K562 (cell line): Measurements from ENCODE around the gene TMOD2. TPM values are rescaled to one million over a fixed set of nuclear protein-coding genes. Genes with fewer than 3 reads are reported as not detected.

Experiments used
- ATAC-seq: fragments of 200-7000 bp; cut with Tn5 transposase; 3 replicates; pipeline ENCODE4 v1.9.1; 2020; ENCODE audit warnings: moderate library complexity
- BruUV-seq: library from RNA; stranded (reverse); fragments of 400-500 nt; replicated peaks from 2 replicates; lab custom pipeline; 2021; lab: Mats Ljungman, UMichigan
- CTCF ChIA-PET: fragments of 300-600 bp; formaldehyde crosslinking; extraction: SDS; loops from one replicate; lab custom pipeline; 2021; ENCODE audit warnings: low intra/inter-chr PET ratio; lab: Yijun Ruan, JAX
- POLR2A ChIA-PET: fragments of 300-600, 350-650 bp; sonication (Branson Sonifier 250); formaldehyde crosslinking; extraction: SDS; loops from one replicate; lab custom pipeline; 2021; ENCODE audit warnings: antibody characterized with exemption, inconsistent platforms; lab: Yijun Ruan, JAX
- DNase-seq, 4 experiments: peaks; one replicate each; pipeline versions ENCODE4 v3.0.0 to v3.0.0-alpha.2; 2011 to 2018; ENCODE audit warnings: low spot score in 3 of 4, mixed read lengths in 3 of 4; ENCODE audit errors: extremely low read depth in 1 of 4
- FAIRE-seq: peaks from 2 replicates; lab custom pipeline; 2011; peaks lifted over from hg19 to GRCh38; lab: Jason Lieb, UNC
- H2AFZ ChIP-seq: 2 replicates; pipeline ENCODE4 v1.6.0; 2011; ENCODE audit warnings: low read depth, low read length, control low read depth, inconsistent platforms
- H3K27ac ChIP-seq: fragments of 200-600 bp; 3 replicates; pipeline ENCODE4 v1.8.0; 2011; ENCODE audit warnings: low read depth, mild to moderate bottlenecking, control low read depth, inconsistent platforms, low read length, moderate library complexity, mixed read lengths; ENCODE audit errors: extremely low read depth
- H3K27me3 ChIP-seq, 2 experiments: fragments of 300-600 bp in 1 of 2; 2 replicates in 1 of 2; 3 replicates in 1 of 2; pipeline versions ENCODE4 v1.6.0 to v1.8.0; 2011; ENCODE audit warnings: inconsistent platforms in 2 of 2, low read length in 2 of 2, mild to moderate bottlenecking in 1 of 2, mixed read lengths in 1 of 2, moderate library complexity in 1 of 2; ENCODE audit not compliant: control insufficient read depth in 2 of 2, insufficient read depth in 2 of 2
- H3K36me3 ChIP-seq: fragments of 300-600 bp; 3 replicates; pipeline ENCODE4 v1.8.0; 2011; ENCODE audit warnings: mild to moderate bottlenecking, low read length, inconsistent platforms; ENCODE audit not compliant: control insufficient read depth, insufficient read depth
- H3K4me1 ChIP-seq, 2 experiments: fragments of 200-600 bp in 1 of 2; replicated peaks in 1 of 2; 2 replicates in 1 of 2; 3 replicates in 1 of 2; pipeline versions ENCODE4 v1.5.1 to v1.8.0; 2011; ENCODE audit warnings: inconsistent platforms in 2 of 2, low read length in 2 of 2, mild to moderate bottlenecking in 1 of 2, mixed read lengths in 1 of 2, moderate library complexity in 1 of 2; ENCODE audit not compliant: control insufficient read depth in 2 of 2, insufficient read depth in 2 of 2
- H3K4me2 ChIP-seq: 2 replicates; pipeline ENCODE4 v1.6.1; 2011; ENCODE audit warnings: low read length, control low read depth, inconsistent platforms, mixed read lengths; ENCODE audit not compliant: insufficient read depth
- H3K4me3 ChIP-seq: fragments of 200-600 bp; sonication (generic), shearing (Covaris generic); 2 replicates; pipeline ENCODE4 v1.5.1; 2016; ENCODE audit warnings: control low read depth, inconsistent platforms
- H3K79me2 ChIP-seq: fragments of 200-600 bp; 3 replicates; pipeline ENCODE4 v1.8.0; 2011; ENCODE audit warnings: low read length, inconsistent platforms; ENCODE audit not compliant: control insufficient read depth, insufficient read depth
- H3K9ac ChIP-seq, 2 experiments: 2 replicates each; pipeline versions ENCODE4 v1.6.0 to v1.6.1; 2011; ENCODE audit warnings: low read depth in 2 of 2, low read length in 2 of 2, control low read depth in 1 of 2, inconsistent platforms in 1 of 2, mild to moderate bottlenecking in 1 of 2, mixed read lengths in 1 of 2; ENCODE audit not compliant: insufficient read depth in 1 of 2
- H3K9me1 ChIP-seq: one replicate; pipeline ENCODE4 v1.6.0; 2011; ENCODE audit warnings: inconsistent platforms, mild to moderate bottlenecking, low read length, moderate library complexity; ENCODE audit not compliant: control insufficient read depth, insufficient read depth
- H3K9me3 ChIP-seq: replicated peaks from 2 replicates; pipeline ENCODE4 v1.5.1; 2011; ENCODE audit warnings: low read depth, low read length, inconsistent platforms; ENCODE audit not compliant: control insufficient read depth, insufficient read depth
- H4K20me1 ChIP-seq: replicated peaks from 2 replicates; pipeline ENCODE4 v1.6.1; 2011; ENCODE audit warnings: low read length, inconsistent platforms, mixed read lengths; ENCODE audit not compliant: control insufficient read depth, insufficient read depth
- C11orf30 ChIP-seq: fragments of 450-650 bp; IDR thresholded peaks from 2 replicates; pipeline ENCODE4 v1.6.1; 2016; ENCODE audit warnings: low read depth, mild to moderate bottlenecking
- HIVEP1 ChIP-seq: fragments of 250-450 bp; sonication (Bioruptor Pico); IDR thresholded peaks from 2 replicates; pipeline ENCODE4 v1.4.0; 2020; ENCODE audit warnings: mild to moderate bottlenecking
- MTA1 ChIP-seq: fragments of 450-650 bp; IDR thresholded peaks from 2 replicates; pipeline ENCODE4 v1.6.1; 2017; ENCODE audit warnings: borderline replicate concordance
- POLR3A ChIP-seq: IDR thresholded peaks from 2 replicates; pipeline ENCODE4 v1.6.1; 2011; ENCODE audit warnings: borderline replicate concordance, mild to moderate bottlenecking, moderate library complexity; ENCODE audit not compliant: insufficient read length, insufficient read depth; ENCODE audit errors: extremely low read depth
- RFX1 ChIP-seq: fragments of 450-650 bp; IDR thresholded peaks from 2 replicates; pipeline ENCODE4 v1.6.1; 2016; ENCODE audit warnings: mild to moderate bottlenecking, moderate library complexity
- ZNF184 ChIP-seq: sonication (generic); formaldehyde crosslinking; IDR thresholded peaks from 2 replicates; pipeline ENCODE4 v1.5.0; 2020; ENCODE audit warnings: missing genetic modification reagents
- ZNF316 ChIP-seq: fragments of 450-650 bp; IDR thresholded peaks from 2 replicates; pipeline ENCODE4 v1.6.1; 2016
- WGBS: fragments of 100-300 bp; shearing (Covaris generic); methylation state at CpG from one replicate; pipeline ENCODE4 v1.1.6; 2016; ENCODE audit warnings: low coverage, mixed read lengths; ENCODE audit not compliant: insufficient coverage; ENCODE audit errors: missing lambda C conversion rate; 5-methylcytosine and 5-hydroxymethylcytosine counted together
- in situ Hi-C: fragments of 300-500 bp; cut with MboI; formaldehyde crosslinking; loops from 4 replicates; pipeline ENCODE4 v1.15.0; 2018; ENCODE audit warnings: inconsistent platforms, mixed read lengths
- intact Hi-C: fragments of 100-400 bp; cut with micrococcal nuclease; formaldehyde crosslinking; loops from 2 replicates; pipeline ENCODE4 v1.14.2; 2022
- polyA plus RNA-seq, 8 experiments: library from polyadenylated mRNA; depleted of rRNA in 4 of 8; stranded (reverse) in 5 of 8; unstranded in 3 of 8; fragments of >200 nt; fragmentation: Nextera tagmentation in 2 of 8; fragmentation: Illumina TruSeq in 1 of 8; extraction: Ambion mirVana in 2 of 8; extraction: Trizol in 1 of 8; gene quantifications; 2 replicates each; pipeline versions ENCODE4 v1.2.1 to v1.2.3, GENCODE V29; 2011 to 2014; ENCODE audit warnings: inconsistent platforms in 1 of 8, missing spikeins in 1 of 8
- total RNA-seq, 7 experiments: library from RNA; depleted of rRNA in 6 of 7; stranded (reverse); fragments of >200 nt in 6 of 7; fragmentation: Illumina TruSeq in 2 of 7; extraction: Trizol in 2 of 7; gene quantifications; 2 replicates each; pipeline versions ENCODE4 v1.2.1 to v1.2.3, GENCODE V29; 2011 to 2021; ENCODE audit warnings: low replicate concordance in 1 of 7

Gene TMOD2
- total and polyA plus RNA-seq, 9 of the 15 experiments (the other 6 are each of a cell fraction or from before 2014, with no cell fraction given) = 0.49 to 3.8 (median 3.0) TPM

DNA sequence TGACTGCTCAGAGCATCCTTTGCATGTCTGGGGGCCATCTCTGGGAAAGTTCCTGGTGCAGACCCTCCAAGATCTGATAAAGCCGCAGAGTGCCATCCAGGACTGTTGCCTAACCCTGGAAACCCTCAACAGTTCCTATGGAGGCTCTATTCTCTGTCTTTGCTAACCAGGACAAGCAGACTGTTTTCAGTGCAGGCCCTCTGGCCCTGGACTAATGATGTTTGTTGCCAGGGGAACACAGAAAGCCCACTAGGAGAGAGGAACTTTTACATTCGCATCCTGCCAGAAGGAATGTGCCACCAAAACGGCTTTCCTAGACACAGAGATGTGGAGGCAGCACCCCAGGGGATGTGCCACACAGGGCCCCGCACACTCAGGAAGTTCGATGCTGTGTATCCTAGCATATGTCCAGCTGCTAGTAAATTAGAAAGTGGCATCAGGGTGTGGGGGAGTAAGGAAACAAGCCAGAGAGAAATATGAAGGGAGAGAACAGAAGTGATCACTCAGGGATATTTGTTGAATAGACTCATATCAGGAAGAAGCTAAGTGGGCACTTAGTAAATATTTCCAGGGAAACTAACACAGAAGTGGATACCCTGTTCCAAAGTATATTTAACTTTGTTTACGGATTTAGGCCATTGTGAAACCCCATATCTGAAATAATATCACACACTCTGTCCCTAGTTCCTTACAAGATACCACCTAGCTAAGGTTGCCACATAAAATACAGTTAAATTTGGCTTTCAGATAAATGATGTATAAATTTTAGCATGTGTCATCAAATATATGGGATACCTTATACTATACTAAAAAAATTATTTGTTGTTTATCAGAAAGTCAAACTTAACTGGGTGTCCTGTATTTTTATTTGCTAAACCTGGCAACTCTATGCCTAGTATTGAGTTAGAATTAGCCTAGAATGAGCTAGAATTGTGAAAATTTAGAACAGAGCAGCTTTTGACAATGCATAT is 48.2 kb downstream of the TMOD2 start:
- Histone ChIP-seq H3K36me3 (no peaks in the 10 kb centered on the region), H3K79me2 (no peaks in the 10 kb centered on the region), H3K4me3 (no peak overlapping the region), H3K27me3 (no peaks in the 10 kb centered on the region), H3K4me1 (peaks cover 0 to 7% of the 10 kb centered on the region in 2 experiments; a peak in 3 of 5 replicates), H3K27ac (no peak overlapping the region), H4K20me1 (no peaks in the 10 kb centered on the region), H2AFZ (no peak overlapping the region), H3K4me2 (no peak overlapping the region), H3K9me3 (no peaks in the 10 kb centered on the region), H3K9me1 (no peaks in the 10 kb centered on the region), H3K9ac (no peak overlapping the region)
- DNase-seq (no peak), ATAC-seq (no peak), FAIRE-seq (no peak)
- in situ Hi-C loops (no loop called here), intact Hi-C loops (no loop called here)
- ChIA-PET CTCF (interaction anchor here (0.7 kb wide), 1 partner anchor 13 kb away, joined by 3 read pairs; no protein-coding TSS in a partner anchor), POLR2A (interaction anchor here (0.7 to 1.0 kb wide), 2 partner anchors 14 to 56 kb away, joined by 4 read pairs; no protein-coding TSS in a partner anchor)
- 39% methylated on average over 6 of the region's 6 CpGs for WGBS
- TF ChIP-seq ZNF316 = peak; percentile 59
- no peak for TF ChIP-seq MTA1
- TF ChIP-seq HIVEP1 (CRISPR knock-in tag) = no peak
- TF ChIP-seq ZNF184 = 0 out of 2 replicates have a peak, but pooled peaks have one; percentile 41
- TF ChIP-seq C11orf30 = peak; percentile 17; the same call in 1 of the 2 replicates
- peak; percentile 21; the same call in 1 of the 2 replicates for TF ChIP-seq RFX1
- TF ChIP-seq POLR3A = no peak
- no TSS peak for BruUV-seq
